ENCODE results near the gene ZNF619. TPM values are rescaled to one million over a fixed set of nuclear protein-coding genes. Genes with fewer than 3 reads are reported as not detected.

ZNF619 gene
- total and polyA plus RNA-seq, 2 of the 13 experiments (the other 11 are each of a cell fraction or from before 2014, with no cell fraction given) = 0.83 to 5.2 TPM

DNA sequence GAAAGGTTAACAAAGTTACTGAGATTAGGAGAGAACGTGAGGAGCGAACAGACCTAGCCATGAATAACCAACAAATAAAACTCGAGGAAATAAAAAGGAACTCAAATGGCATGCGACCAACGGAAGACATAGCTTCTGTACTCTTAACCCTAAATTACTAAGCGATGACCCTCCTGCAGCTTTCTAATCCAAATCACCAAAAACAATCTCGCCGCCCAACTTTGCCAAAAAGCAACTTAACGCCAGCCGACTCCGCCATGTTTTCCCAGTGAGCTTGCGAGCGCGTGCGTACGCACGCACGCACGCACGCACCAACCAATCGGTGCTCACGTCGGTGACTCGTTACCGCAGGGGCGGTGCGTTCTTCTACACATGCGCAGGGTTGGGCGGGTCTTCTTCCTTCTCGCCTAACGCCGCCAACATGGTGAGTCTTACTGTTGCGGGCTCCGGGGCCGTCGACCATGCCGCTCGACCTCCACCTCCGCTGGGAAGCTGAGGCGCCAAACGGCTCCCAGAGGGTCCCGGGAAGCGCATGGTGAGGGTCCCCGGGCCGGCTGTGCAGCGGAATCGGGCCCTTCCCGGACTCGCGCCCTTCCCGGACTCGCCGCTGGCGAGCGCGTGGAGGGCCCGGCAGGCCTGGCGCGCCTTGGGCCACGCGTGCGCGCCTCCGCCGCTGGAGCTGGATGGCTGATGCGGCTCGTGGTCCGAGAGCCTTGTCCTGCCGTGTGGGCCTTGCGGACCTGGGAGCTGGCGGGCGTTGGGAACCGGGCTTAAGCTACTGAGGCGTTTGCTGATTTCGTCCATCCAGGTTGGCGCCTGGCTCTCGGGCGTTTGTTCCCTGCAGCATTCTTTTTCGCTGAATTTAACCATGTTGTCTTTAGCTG is 19.7 kb upstream of the ZNF619 start, which contains the start of gene RPL14 (continued):
- TF ChIP-seq, protein P1, sequence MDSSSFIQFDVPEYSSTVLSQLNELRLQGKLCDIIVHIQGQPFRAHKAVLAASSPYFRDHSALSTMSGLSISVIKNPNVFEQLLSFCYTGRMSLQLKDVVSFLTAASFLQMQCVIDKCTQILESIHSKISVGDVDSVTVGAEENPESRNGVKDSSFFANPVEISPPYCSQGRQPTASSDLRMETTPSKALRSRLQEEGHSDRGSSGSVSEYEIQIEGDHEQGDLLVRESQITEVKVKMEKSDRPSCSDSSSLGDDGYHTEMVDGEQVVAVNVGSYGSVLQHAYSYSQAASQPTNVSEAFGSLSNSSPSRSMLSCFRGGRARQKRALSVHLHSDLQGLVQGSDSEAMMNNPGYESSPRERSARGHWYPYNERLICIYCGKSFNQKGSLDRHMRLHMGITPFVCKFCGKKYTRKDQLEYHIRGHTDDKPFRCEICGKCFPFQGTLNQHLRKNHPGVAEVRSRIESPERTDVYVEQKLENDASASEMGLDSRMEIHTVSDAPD (CRISPR knock-in tag; IDR thresholded peaks at IDR 0.05) = no peak
- no peak for TF ChIP-seq EHMT2 (IDR thresholded peaks at IDR 0.05; ENCODE audit: borderline replicate concordance, low read depth, low read length)
- no peak for TF ChIP-seq KLF13 (CRISPR knock-in tag; IDR thresholded peaks at IDR 0.05)
- no peak for TF ChIP-seq ATF7 (IDR thresholded peaks at IDR 0.05)
- 0 out of 2 replicates have a peak, but pooled peaks have one; percentile 19 for TF ChIP-seq ATF7 (CRISPR knock-in tag; IDR thresholded peaks at IDR 0.05)
- no peak for TF ChIP-seq PHF5A (CRISPR knock-in tag; IDR thresholded peaks at IDR 0.05; ENCODE audit: low read depth, unreplicated experiment)
- no peak for TF ChIP-seq SKI (IDR thresholded peaks at IDR 0.05; ENCODE audit: partially characterized antibody)
- no peak for TF ChIP-seq NR2F6 (IDR thresholded peaks at IDR 0.05)
- no peak for TF ChIP-seq NR2F6 (CRISPR knock-in tag; IDR thresholded peaks at IDR 0.05)
- peak; percentile 76 for TF ChIP-seq KDM5A (IDR thresholded peaks at IDR 0.05; ENCODE audit: borderline replicate concordance, low read length)
- TF ChIP-seq, protein P2, sequence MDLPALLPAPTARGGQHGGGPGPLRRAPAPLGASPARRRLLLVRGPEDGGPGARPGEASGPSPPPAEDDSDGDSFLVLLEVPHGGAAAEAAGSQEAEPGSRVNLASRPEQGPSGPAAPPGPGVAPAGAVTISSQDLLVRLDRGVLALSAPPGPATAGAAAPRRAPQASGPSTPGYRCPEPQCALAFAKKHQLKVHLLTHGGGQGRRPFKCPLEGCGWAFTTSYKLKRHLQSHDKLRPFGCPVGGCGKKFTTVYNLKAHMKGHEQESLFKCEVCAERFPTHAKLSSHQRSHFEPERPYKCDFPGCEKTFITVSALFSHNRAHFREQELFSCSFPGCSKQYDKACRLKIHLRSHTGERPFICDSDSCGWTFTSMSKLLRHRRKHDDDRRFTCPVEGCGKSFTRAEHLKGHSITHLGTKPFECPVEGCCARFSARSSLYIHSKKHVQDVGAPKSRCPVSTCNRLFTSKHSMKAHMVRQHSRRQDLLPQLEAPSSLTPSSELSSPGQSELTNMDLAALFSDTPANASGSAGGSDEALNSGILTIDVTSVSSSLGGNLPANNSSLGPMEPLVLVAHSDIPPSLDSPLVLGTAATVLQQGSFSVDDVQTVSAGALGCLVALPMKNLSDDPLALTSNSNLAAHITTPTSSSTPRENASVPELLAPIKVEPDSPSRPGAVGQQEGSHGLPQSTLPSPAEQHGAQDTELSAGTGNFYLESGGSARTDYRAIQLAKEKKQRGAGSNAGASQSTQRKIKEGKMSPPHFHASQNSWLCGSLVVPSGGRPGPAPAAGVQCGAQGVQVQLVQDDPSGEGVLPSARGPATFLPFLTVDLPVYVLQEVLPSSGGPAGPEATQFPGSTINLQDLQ (CRISPR knock-in tag; IDR thresholded peaks at IDR 0.05) = 0 out of 2 replicates have a peak, but pooled peaks have one; percentile 58
- TF ChIP-seq NFE2L2 (IDR thresholded peaks at IDR 0.05; ENCODE audit: low read length) = no peak
- TF ChIP-seq FOXK1 (CRISPR knock-in tag; IDR thresholded peaks at IDR 0.05; ENCODE audit: borderline replicate concordance, low read depth) = peak; percentile 63; the same call in 1 of the 2 replicates
- TF ChIP-seq, protein P3, sequence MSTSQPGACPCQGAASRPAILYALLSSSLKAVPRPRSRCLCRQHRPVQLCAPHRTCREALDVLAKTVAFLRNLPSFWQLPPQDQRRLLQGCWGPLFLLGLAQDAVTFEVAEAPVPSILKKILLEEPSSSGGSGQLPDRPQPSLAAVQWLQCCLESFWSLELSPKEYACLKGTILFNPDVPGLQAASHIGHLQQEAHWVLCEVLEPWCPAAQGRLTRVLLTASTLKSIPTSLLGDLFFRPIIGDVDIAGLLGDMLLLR (CRISPR knock-in tag; IDR thresholded peaks at IDR 0.05) = peak; percentile 92
- TF ChIP-seq ZNF337 (CRISPR knock-in tag; IDR thresholded peaks at IDR 0.05; ENCODE audit: borderline replicate concordance, low read depth) = no peak
- no peak for TF ChIP-seq ZFP36L1 (CRISPR knock-in tag; IDR thresholded peaks at IDR 0.05)
- TF ChIP-seq KDM1A (CRISPR knock-in tag; IDR thresholded peaks at IDR 0.05) = no peak
- peak; percentile 75; the same call in 1 of the 2 replicates for TF ChIP-seq GATA4 (IDR thresholded peaks at IDR 0.05; ENCODE audit: borderline replicate concordance, low read depth)
- no peak for TF ChIP-seq SP5 (CRISPR knock-in tag; IDR thresholded peaks at IDR 0.05; ENCODE audit: borderline replicate concordance, low read depth)
- no peak for TF ChIP-seq ZNF614 (CRISPR knock-in tag; IDR thresholded peaks at IDR 0.05; ENCODE audit: borderline replicate concordance)
- no peak for TF ChIP-seq STAT5B (CRISPR knock-in tag; IDR thresholded peaks at IDR 0.05)
- no peak for TF ChIP-seq ZNF33A (CRISPR knock-in tag; IDR thresholded peaks at IDR 0.05; ENCODE audit: borderline replicate concordance)
- peak; percentile 49; the same call in 1 of the 2 replicates for TF ChIP-seq ERF (CRISPR knock-in tag; IDR thresholded peaks at IDR 0.05)
- TF ChIP-seq SAFB2 (CRISPR knock-in tag; IDR thresholded peaks at IDR 0.05; ENCODE audit: borderline replicate concordance, low read depth) = no peak; the same call in 1 of the 2 replicates
- no peak; the same call in 1 of the 2 replicates for TF ChIP-seq NFIC (IDR thresholded peaks at IDR 0.05; ENCODE audit: low read length)
- peak; percentile 81; the same call in 1 of the 2 replicates for TF ChIP-seq ZNF816 (CRISPR knock-in tag; IDR thresholded peaks at IDR 0.05; ENCODE audit: borderline replicate concordance)
- TF ChIP-seq KLF9 (CRISPR knock-in tag; IDR thresholded peaks at IDR 0.05; ENCODE audit: low read depth) = no peak
- 0 out of 2 replicates have a peak, but pooled peaks have one; percentile 43 for TF ChIP-seq GZF1 (CRISPR knock-in tag; IDR thresholded peaks at IDR 0.05)

Data from HepG2 (cell line).